Measurements from ENCODE around the gene PSTK. TPM values are rescaled to one million over a fixed set of nuclear protein-coding genes. Genes with fewer than 3 reads are reported as not detected.

Gene PSTK
- total and polyA plus RNA-seq, 9 of the 15 experiments (the other 6 are each of a cell fraction or from before 2014, with no cell fraction given): 13.2 to 49.7 (median 18.9) TPM

- TF ChIP-seq SMARCA5 (IDR thresholded peaks at IDR 0.05) (no peak), CBX5 (IDR thresholded peaks at IDR 0.05; ENCODE audit: borderline replicate concordance, low read depth) (no peak), TRIM24 (IDR thresholded peaks at IDR 0.05) (peak in 1 of 2 experiments; percentile 44; a peak in 1 of 4 replicates), MCM3 (IDR thresholded peaks at IDR 0.05) (no peak), ZNF134 (CRISPR knock-in tag; conservative IDR thresholded peaks at IDR 0.05) (no peak), KDM5B (IDR thresholded peaks at IDR 0.05; ENCODE audit: insufficient replicate concordance, low read depth, low read length) (peak; percentile 51), ARHGAP35 (IDR thresholded peaks at IDR 0.05; ENCODE audit: partially characterized antibody) (no peak), HMGN3 (IDR thresholded peaks at IDR 0.05; ENCODE audit: borderline replicate concordance, extremely low read depth, insufficient read length, low read depth, low read length) (peak; percentile 57), FOXP1 (CRISPR knock-in tag; IDR thresholded peaks at IDR 0.05) (peak; percentile 77), PRMT5 (CRISPR knock-in tag; IDR thresholded peaks at IDR 0.05) (no peak), FIP1L1 (IDR thresholded peaks at IDR 0.05; ENCODE audit: low read depth, low read length, poor library complexity, severe bottlenecking) (peak; percentile 69), BRCA1 (IDR thresholded peaks at IDR 0.05) (no peak), BRCA1 (CRISPR knock-in tag; IDR thresholded peaks at IDR 0.05) (no peak), FUS (optimal IDR thresholded peaks at IDR 0.05; ENCODE audit: low read depth, low read length) (no peak), PYGO2 (tag; IDR thresholded peaks at IDR 0.05) (no peak), NFXL1 (CRISPR knock-in tag; IDR thresholded peaks at IDR 0.05) (no peak)
- TF ChIP-seq, protein P1, sequence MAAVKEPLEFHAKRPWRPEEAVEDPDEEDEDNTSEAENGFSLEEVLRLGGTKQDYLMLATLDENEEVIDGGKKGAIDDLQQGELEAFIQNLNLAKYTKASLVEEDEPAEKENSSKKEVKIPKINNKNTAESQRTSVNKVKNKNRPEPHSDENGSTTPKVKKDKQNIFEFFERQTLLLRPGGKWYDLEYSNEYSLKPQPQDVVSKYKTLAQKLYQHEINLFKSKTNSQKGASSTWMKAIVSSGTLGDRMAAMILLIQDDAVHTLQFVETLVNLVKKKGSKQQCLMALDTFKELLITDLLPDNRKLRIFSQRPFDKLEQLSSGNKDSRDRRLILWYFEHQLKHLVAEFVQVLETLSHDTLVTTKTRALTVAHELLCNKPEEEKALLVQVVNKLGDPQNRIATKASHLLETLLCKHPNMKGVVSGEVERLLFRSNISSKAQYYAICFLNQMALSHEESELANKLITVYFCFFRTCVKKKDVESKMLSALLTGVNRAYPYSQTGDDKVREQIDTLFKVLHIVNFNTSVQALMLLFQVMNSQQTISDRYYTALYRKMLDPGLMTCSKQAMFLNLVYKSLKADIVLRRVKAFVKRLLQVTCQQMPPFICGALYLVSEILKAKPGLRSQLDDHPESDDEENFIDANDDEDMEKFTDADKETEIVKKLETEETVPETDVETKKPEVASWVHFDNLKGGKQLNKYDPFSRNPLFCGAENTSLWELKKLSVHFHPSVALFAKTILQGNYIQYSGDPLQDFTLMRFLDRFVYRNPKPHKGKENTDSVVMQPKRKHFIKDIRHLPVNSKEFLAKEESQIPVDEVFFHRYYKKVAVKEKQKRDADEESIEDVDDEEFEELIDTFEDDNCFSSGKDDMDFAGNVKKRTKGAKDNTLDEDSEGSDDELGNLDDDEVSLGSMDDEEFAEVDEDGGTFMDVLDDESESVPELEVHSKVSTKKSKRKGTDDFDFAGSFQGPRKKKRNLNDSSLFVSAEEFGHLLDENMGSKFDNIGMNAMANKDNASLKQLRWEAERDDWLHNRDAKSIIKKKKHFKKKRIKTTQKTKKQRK (IDR thresholded peaks at IDR 0.05; ENCODE audit: borderline replicate concordance, low read depth, low read length): no peak
- TF ChIP-seq, protein P2, sequence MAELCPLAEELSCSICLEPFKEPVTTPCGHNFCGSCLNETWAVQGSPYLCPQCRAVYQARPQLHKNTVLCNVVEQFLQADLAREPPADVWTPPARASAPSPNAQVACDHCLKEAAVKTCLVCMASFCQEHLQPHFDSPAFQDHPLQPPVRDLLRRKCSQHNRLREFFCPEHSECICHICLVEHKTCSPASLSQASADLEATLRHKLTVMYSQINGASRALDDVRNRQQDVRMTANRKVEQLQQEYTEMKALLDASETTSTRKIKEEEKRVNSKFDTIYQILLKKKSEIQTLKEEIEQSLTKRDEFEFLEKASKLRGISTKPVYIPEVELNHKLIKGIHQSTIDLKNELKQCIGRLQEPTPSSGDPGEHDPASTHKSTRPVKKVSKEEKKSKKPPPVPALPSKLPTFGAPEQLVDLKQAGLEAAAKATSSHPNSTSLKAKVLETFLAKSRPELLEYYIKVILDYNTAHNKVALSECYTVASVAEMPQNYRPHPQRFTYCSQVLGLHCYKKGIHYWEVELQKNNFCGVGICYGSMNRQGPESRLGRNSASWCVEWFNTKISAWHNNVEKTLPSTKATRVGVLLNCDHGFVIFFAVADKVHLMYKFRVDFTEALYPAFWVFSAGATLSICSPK (IDR thresholded peaks at IDR 0.05; ENCODE audit: borderline replicate concordance): no peak
Observed at GRCh38 chr10:122980209-122981065, at the start of gene PSTK (continued).

Data from K562 (cell line).